ENCODE data around the gene CCN6.

- TF ChIP-seq CTCF (conservative IDR thresholded peaks at IDR 0.05 in 1 of 2, IDR thresholded peaks at IDR 0.05 in 1 of 2; ENCODE audit: low read depth in 1 of 2, low read length in 2 of 2) (no peak), EZH2 (IDR thresholded peaks at IDR 0.05; ENCODE audit: low read length, missing control alignments) (no peak)
Observed at GRCh38 chr6:112018619-112019416, 35.1 kb upstream of the CCN6 start.
